K562 (cell line): Measurements from ENCODE around the gene FEV. TPM values are rescaled to one million over a fixed set of nuclear protein-coding genes. Genes with fewer than 3 reads are reported as not detected.

ENCODE experiments used
- BACH1 ChIP-seq: fragments of 200-800 bp; sonication (Bioruptor generic); IDR thresholded peaks from 2 replicates; pipeline ENCODE4 v1.6.1; 2016; ENCODE audit warnings: missing genetic modification characterization, missing compliant biosample characterization
- CCAR2 ChIP-seq: fragments of 200-400 bp; formaldehyde crosslinking; IDR thresholded peaks from 2 replicates; pipeline ENCODE4 v1.6.1; 2017; ENCODE audit warnings: mild to moderate bottlenecking, low read depth, low read length
- MAZ ChIP-seq, 2 experiments: fragments of 450-650 bp in 1 of 2; sonication (generic) in 1 of 2; formaldehyde crosslinking; IDR thresholded peaks in 1 of 2; conservative IDR thresholded peaks in 1 of 2; 2 replicates each; pipeline versions ENCODE4 v1.4.0 to v1.5.0; 2020; ENCODE audit warnings: mild to moderate bottlenecking in 1 of 2, missing genetic modification reagents in 1 of 2
- OTX1 ChIP-seq: fragments of 450-650 bp; formaldehyde crosslinking; IDR thresholded peaks from 2 replicates; pipeline ENCODE4 v1.4.0; 2022; ENCODE audit warnings: mild to moderate bottlenecking
- PPARD ChIP-seq: fragments of 250-450 bp; sonication (Bioruptor Pico); IDR thresholded peaks from 2 replicates; pipeline ENCODE4 v1.8.0; 2022; ENCODE audit warnings: inconsistent platforms, mild to moderate bottlenecking, moderate library complexity
- RCOR1 ChIP-seq, 2 experiments: IDR thresholded peaks; 2 replicates each; pipeline ENCODE4 v1.6.1; 2012; ENCODE audit warnings: low read depth in 2 of 2, low read length in 2 of 2, borderline replicate concordance in 1 of 2, improper control_type of control experiment in 1 of 2
- RHOXF2B ChIP-seq: fragments of 250-450 bp; sonication (Bioruptor Pico); conservative IDR thresholded peaks from 2 replicates; pipeline ENCODE4 v1.5.1; 2021
- STAG1 ChIP-seq: sonication (generic); formaldehyde crosslinking; IDR thresholded peaks from 2 replicates; pipeline ENCODE4 v1.5.0; 2020; ENCODE audit warnings: missing genetic modification reagents, borderline replicate concordance
- ZFP30 ChIP-seq: fragments of 250-450 bp; sonication (Bioruptor Pico); IDR thresholded peaks from 2 replicates; pipeline ENCODE4 v1.8.0; 2022; ENCODE audit warnings: moderate library complexity, mild to moderate bottlenecking, inconsistent platforms, borderline replicate concordance
- ZNF507 ChIP-seq: conservative IDR thresholded peaks from 2 replicates; pipeline ENCODE4 v1.6.1; 2017; ENCODE audit warnings: missing genetic modification characterization, missing compliant biosample characterization
- ZNF696 ChIP-seq: fragments of 250-450 bp; sonication (Bioruptor Pico); conservative IDR thresholded peaks from 2 replicates; pipeline ENCODE4 v1.4.0; 2020; ENCODE audit warnings: mild to moderate bottlenecking, moderate library complexity
- polyA plus RNA-seq, 8 experiments: library from polyadenylated mRNA; depleted of rRNA in 4 of 8; stranded (reverse) in 5 of 8; unstranded in 3 of 8; fragments of >200 nt; fragmentation: Nextera tagmentation in 2 of 8; fragmentation: Illumina TruSeq in 1 of 8; extraction: Ambion mirVana in 2 of 8; extraction: Trizol in 1 of 8; gene quantifications; 2 replicates each; pipeline versions ENCODE4 v1.2.1 to v1.2.3, GENCODE V29; 2011 to 2014; ENCODE audit warnings: inconsistent platforms in 1 of 8, missing spikeins in 1 of 8
- total RNA-seq, 7 experiments: library from RNA; depleted of rRNA in 6 of 7; stranded (reverse); fragments of >200 nt in 6 of 7; fragmentation: Illumina TruSeq in 2 of 7; extraction: Trizol in 2 of 7; gene quantifications; 2 replicates each; pipeline versions ENCODE4 v1.2.1 to v1.2.3, GENCODE V29; 2011 to 2021; ENCODE audit warnings: low replicate concordance in 1 of 7
- TF ChIP-seq, protein P1 (sequence below), 2 experiments: fragments of 450-650 bp; formaldehyde crosslinking in 1 of 2; IDR thresholded peaks; 2 replicates each; pipeline versions ENCODE4 v1.4.0 to v1.6.1; 2014 to 2020; ENCODE audit warnings: mild to moderate bottlenecking in 2 of 2, borderline replicate concordance in 1 of 2, low read depth in 1 of 2
- TF ChIP-seq, protein P2 (sequence below): sonication (generic); formaldehyde crosslinking; IDR thresholded peaks from 2 replicates; pipeline ENCODE4 v1.8.0; 2022; ENCODE audit warnings: missing genetic modification reagents, mild to moderate bottlenecking, moderate library complexity, borderline replicate concordance
- TF ChIP-seq, protein P3 (sequence below): fragments of 200-800 bp; sonication (Bioruptor generic); IDR thresholded peaks from 2 replicates; pipeline ENCODE4 v1.6.1; 2017; ENCODE audit warnings: missing genetic modification characterization, missing compliant biosample characterization
- TF ChIP-seq, protein P4 (sequence below): IDR thresholded peaks from 2 replicates; pipeline ENCODE4 v1.6.1; 2011; ENCODE audit warnings: borderline replicate concordance, low read depth, mild to moderate bottlenecking, moderate library complexity, low read length; ENCODE audit not compliant: insufficient read depth, poor library complexity, severe bottlenecking

FEV gene
- total and polyA plus RNA-seq, 9 of the 15 experiments (the other 6 are each of a cell fraction or from before 2014, with no cell fraction given): 0.08 to 1.6 (median 0.62) TPM; not detected in 1

DNA sequence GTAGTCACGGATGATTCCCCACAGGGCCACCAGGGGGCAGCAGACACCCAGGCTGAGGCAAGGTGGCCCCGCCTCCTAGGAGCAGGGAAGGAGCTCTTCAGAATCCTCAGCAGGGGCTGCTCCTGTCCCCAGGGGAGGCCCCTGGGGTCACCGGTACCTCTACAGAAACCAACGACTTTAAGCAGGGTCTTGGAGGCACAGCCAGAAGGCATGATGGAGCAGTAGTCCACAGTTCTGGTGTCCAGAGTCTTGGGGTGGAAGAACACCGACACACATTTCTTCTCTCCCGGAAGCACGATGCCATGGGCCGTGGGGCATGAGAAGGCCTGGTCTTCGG lies 44.8 kb upstream of the FEV start (continued):
- TF ChIP-seq, protein P1, sequence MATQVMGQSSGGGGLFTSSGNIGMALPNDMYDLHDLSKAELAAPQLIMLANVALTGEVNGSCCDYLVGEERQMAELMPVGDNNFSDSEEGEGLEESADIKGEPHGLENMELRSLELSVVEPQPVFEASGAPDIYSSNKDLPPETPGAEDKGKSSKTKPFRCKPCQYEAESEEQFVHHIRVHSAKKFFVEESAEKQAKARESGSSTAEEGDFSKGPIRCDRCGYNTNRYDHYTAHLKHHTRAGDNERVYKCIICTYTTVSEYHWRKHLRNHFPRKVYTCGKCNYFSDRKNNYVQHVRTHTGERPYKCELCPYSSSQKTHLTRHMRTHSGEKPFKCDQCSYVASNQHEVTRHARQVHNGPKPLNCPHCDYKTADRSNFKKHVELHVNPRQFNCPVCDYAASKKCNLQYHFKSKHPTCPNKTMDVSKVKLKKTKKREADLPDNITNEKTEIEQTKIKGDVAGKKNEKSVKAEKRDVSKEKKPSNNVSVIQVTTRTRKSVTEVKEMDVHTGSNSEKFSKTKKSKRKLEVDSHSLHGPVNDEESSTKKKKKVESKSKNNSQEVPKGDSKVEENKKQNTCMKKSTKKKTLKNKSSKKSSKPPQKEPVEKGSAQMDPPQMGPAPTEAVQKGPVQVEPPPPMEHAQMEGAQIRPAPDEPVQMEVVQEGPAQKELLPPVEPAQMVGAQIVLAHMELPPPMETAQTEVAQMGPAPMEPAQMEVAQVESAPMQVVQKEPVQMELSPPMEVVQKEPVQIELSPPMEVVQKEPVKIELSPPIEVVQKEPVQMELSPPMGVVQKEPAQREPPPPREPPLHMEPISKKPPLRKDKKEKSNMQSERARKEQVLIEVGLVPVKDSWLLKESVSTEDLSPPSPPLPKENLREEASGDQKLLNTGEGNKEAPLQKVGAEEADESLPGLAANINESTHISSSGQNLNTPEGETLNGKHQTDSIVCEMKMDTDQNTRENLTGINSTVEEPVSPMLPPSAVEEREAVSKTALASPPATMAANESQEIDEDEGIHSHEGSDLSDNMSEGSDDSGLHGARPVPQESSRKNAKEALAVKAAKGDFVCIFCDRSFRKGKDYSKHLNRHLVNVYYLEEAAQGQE (IDR thresholded peaks at IDR 0.05; ENCODE audit: borderline replicate concordance): peak; percentile 63
- TF ChIP-seq, protein P1 (CRISPR knock-in tag; IDR thresholded peaks at IDR 0.05; ENCODE audit: low read depth): no peak
- no peak for TF ChIP-seq ZNF696 (CRISPR knock-in tag)
- TF ChIP-seq PPARD: no peak
- peak in 1 of 2 experiments; percentile 73; a peak in 2 of 4 replicates for TF ChIP-seq MAZ (CRISPR knock-in tag; conservative IDR thresholded peaks at IDR 0.05 in 1 of 2, IDR thresholded peaks at IDR 0.05 in 1 of 2)
- TF ChIP-seq CCAR2: no peak
- no peak for TF ChIP-seq RHOXF2B (CRISPR knock-in tag)
- no peak for TF ChIP-seq ZFP30 (CRISPR knock-in tag)
- no peak for TF ChIP-seq OTX1 (CRISPR knock-in tag)
- peak; percentile 48; the same call in 1 of the 2 replicates for TF ChIP-seq STAG1 (CRISPR knock-in tag)
- TF ChIP-seq, protein P2, sequence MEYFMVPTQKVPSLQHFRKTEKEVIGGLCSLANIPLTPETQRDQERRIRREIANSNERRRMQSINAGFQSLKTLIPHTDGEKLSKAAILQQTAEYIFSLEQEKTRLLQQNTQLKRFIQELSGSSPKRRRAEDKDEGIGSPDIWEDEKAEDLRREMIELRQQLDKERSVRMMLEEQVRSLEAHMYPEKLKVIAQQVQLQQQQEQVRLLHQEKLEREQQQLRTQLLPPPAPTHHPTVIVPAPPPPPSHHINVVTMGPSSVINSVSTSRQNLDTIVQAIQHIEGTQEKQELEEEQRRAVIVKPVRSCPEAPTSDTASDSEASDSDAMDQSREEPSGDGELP (CRISPR knock-in tag): 0 out of 2 replicates have a peak, but pooled peaks have one; percentile 25
- TF ChIP-seq, protein P3, sequence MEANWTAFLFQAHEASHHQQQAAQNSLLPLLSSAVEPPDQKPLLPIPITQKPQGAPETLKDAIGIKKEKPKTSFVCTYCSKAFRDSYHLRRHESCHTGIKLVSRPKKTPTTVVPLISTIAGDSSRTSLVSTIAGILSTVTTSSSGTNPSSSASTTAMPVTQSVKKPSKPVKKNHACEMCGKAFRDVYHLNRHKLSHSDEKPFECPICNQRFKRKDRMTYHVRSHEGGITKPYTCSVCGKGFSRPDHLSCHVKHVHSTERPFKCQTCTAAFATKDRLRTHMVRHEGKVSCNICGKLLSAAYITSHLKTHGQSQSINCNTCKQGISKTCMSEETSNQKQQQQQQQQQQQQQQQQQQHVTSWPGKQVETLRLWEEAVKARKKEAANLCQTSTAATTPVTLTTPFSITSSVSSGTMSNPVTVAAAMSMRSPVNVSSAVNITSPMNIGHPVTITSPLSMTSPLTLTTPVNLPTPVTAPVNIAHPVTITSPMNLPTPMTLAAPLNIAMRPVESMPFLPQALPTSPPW (CRISPR knock-in tag): peak; percentile 51
- TF ChIP-seq RCOR1 (IDR thresholded peaks at IDR 0.05; ENCODE audit: borderline replicate concordance in 1 of 2, low read depth in 2 of 2, low read length in 2 of 2): no peak
- no peak for TF ChIP-seq ZNF507
- TF ChIP-seq BACH1 (tag): no peak
- TF ChIP-seq, protein P4, sequence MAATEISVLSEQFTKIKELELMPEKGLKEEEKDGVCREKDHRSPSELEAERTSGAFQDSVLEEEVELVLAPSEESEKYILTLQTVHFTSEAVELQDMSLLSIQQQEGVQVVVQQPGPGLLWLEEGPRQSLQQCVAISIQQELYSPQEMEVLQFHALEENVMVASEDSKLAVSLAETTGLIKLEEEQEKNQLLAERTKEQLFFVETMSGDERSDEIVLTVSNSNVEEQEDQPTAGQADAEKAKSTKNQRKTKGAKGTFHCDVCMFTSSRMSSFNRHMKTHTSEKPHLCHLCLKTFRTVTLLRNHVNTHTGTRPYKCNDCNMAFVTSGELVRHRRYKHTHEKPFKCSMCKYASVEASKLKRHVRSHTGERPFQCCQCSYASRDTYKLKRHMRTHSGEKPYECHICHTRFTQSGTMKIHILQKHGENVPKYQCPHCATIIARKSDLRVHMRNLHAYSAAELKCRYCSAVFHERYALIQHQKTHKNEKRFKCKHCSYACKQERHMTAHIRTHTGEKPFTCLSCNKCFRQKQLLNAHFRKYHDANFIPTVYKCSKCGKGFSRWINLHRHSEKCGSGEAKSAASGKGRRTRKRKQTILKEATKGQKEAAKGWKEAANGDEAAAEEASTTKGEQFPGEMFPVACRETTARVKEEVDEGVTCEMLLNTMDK: peak; percentile 36
